HG02943 (cell line): ENCODE data around the gene KIAA0040.

Experiments
- ATAC-seq: cut with Tn5 transposase; IDR thresholded peaks from one replicate; pipeline ENCODE4 v1.9.1; 2021; ENCODE audit warnings: mild to moderate bottlenecking, low read depth, moderate library complexity; ENCODE audit not compliant: unreplicated experiment

Gene KIAA0040

GRCh38 chr1:175192630-175193526 is at the start of gene KIAA0040:
TSS of gene KIAA0040 (minus strand) at chr1:175192776. CDS start at chr1:175161013, 31,763 bp downstream.
- peak; percentile 42 for ATAC-seq

GRCh38 chr1:175237389-175237788 is 44.8 kb upstream of the KIAA0040 start:
- ATAC-seq: peak; percentile 80

DNA sequence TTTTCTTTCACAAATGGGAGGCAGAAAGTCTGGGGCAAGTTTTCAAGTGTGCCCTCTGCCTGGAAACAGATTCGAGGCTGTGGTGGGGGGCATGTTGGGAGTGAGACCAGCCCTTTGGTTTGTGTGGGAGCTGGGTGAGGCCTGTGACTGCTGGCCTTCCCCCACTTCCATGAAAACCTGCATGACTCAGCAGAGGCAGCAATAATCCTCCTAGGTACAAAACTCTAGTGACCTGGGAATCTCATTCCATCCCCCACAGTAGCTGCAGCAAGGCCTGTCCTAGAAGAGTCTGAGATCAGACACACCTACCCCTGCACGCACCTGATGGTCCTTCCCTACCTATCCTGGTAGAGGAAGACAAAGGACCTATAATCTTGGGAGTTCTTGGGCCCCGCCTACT is 42.1 kb upstream of the KIAA0040 start:
- ATAC-seq: no peak

DNA sequence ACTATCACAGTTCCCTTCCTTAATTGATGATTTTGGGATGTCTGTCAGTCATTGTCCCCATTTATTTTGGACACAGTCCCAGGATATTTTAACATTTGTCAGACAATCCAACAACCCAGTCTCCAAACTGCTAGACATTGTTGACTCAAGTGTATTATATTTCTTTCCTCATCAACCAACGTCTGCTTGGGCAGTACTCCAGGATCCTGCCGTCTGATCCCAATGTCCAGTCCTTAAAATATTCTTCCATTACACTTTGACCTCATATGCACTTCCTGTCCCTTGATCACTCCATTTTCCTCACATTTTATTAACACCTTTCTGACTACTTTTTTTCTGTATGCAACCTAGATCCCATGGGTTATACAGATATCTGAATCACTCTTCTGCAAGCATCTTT is 39.8 kb upstream of the KIAA0040 start:
- no peak for ATAC-seq

DNA sequence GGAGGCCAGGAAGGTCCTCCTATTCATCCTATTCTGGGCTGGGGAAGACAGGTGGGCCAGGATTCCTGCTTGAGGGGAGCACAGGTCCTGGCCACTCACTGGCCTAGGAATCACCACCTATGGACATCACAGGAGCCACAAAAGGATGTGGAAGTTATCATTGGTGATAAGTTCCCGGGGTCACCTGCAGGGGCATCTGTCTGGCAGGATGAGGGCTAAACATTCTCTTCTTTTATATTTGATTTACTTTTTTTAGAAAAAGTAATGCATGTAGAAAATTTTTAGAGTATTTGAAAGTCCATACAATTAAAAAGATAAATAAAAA is 33.2 kb upstream of the KIAA0040 start:
- ATAC-seq: peak; percentile 26

DNA sequence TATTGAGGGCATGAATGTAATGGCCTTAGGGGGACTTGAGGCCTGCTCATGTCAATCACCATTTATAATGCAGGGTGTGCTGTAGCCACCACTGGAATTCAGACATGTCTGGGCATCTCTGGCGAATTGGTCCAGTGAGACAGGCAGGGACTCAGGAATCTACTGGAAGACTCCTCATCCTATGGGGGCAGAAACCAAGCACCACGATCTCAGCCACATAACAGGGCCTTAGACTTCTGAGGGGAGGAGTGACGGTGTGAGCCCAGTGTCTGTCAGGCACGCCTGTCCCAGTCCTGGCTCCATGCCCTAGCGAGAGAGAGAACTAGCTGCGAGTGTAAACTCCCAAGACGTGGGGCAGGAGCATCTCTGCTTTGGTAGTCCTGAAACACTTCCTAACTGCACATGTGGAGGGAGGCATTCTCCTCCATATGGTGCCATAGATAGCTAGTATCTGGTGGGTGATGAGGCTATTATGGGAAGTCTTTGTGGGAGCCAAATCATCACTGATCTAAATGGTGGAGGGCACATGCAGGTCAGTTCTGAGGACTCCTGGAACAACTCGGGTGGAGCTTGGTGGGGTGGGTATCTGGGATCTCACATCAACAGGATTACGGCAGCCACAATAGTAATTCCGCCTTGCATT is 29.8 kb upstream of the KIAA0040 start:
- no peak for ATAC-seq

- ATAC-seq: no peak
Measured at GRCh38 chr1:175221557-175222175, 29.1 kb upstream of the KIAA0040 start.

DNA sequence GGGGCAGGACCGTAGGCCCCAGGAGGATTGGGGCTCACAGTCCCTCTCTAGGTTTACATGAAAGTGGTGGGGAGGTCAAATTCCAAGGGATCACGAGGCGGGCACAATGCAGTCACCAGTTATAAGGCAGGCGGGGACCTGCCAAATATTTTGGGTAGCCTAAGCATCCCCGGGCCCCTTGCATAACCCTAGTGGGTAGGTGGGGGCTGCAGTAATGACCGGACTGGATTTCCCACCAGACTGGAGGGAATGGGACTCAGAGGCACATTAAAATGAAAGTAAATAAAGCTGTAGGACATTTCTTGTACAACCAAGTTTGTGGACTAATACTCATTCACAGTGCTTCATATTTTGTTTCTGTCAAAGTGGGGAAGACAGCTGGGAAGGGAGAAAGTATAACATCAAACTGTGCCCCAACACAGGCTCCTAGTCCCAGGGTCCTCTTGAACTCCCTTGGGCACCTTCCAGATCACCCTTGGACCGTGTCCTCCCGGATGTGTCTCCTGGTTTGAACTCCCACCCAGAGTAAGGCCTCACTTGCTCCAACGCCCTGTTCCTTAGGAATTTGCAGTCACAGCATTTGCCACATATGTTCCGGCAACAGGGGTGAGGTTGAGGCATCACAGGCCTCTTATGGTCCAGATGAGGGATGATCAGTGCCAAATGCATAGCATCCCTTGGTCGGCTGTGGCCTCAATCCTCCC is 28.4 kb upstream of the KIAA0040 start:
- no peak for ATAC-seq

GRCh38 chr1:175219774-175220173 is 27.2 kb upstream of the KIAA0040 start:
- ATAC-seq: no peak

- no peak for ATAC-seq
Measured at GRCh38 chr1:175218786-175219434, 26.3 kb upstream of the KIAA0040 start.

DNA sequence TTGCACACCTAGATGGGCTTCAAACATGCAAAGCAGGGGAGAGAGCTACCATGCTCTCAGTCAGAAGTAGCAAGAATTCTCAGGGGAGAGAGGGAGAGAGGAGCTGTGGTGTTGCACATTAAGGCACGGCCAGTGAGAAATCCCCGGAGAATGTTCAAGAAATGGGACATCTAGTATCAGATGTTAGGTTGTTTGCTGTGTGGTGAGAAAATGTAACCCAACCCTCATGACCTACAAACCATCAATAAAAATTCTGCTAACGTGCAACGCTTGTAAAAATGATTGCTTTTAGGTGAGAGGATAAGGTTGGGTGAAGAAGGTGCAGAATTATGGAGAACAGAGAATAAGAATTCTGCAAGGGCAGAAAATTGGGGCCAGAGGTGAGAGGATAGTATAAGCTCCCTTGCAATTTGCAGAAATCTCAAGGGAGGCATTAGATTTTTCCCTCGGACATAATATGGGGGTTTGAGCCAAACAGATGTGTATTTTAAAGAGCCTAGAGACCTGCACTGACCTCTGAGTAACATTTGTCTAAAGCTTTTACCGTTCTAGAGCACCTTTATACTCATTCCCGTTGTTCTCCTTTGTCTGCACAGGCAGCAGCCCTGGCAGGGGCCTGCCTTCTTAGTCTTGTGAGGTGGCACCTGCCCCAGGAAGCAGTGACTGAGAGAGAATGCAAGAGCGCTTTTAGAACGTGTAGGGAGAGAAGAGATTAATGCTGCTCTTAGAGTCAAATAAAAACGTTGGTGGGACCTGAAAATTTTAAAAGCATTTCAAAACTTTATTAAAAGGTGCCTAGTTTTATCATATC is 25.4 kb upstream of the KIAA0040 start:
- no peak for ATAC-seq

DNA sequence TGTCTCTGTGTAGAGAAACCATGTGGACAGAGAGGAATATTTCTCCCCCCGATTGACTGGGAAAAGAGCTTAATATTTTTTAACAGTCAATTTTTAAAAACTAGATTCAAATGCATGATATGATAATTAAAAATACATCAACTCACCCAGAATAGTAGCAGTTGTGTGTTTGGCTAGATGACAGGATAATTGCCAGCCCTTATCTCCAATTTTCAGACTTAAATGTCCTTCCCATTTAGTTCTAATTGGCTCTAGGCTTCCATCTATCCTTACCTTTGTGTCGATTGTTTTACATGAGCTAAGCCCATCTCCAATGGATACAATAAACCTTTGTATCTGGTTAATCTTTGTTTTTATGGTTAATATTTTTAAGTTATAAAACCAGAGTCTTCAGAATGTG is 23.9 kb upstream of the KIAA0040 start:
- ATAC-seq: no peak

DNA sequence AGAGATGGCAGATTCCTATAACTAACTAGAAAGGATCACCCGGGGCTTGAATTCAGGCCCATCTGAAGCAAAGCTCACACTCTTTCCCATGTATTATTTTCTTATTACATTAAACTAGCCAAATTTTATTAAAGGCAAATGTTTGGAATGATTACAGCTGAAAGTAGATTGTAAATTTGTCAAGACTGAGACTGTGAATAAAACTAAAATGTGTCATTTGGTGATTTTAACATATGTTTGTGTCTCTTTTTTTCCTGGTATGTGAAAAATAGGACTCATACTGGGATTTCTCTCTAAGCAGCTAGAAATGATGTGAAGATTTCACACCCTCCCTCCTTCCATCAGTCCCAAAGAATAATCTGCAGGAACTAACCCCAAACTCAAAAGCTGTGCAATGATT is 19.1 kb upstream of the KIAA0040 start:
- ATAC-seq: no peak

GRCh38 chr1:175210744-175211143 is 18.2 kb upstream of the KIAA0040 start:
- no peak for ATAC-seq

GRCh38 chr1:175209493-175209921 is 16.9 kb upstream of the KIAA0040 start:
- ATAC-seq: peak; percentile 45

DNA sequence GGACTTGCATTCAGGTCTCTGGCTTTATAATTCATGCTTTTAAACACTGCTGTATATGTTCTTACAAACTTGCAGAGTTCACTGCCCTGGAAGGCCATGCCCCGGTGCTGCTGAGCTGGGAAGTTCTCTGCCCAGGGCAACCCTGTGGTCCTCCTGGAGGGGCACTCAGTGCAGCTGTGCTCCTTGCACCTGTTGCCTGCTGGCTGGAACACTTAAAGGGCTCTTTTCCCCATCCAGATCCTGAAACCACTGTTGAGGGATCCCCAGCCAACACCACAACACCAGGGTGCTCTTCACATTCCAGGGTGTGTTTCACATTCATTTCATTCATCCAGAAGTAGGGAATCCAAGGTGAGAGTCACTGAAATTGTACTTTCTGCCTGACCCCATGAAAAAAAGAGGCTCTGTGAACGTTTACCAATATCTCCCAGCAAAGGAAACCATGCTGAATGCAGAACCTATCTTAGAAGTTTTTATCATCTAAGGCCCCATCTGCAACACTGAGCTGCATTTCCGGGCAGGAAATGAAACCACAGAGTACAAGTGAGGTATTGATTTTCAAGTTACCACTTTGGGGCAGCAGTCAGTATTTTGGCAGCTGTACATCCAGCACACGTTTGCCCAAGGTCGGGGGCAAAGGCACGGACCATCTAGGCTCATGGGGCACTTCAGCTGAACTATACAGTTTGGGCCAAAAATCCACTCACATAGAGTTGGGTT is 16.4 kb upstream of the KIAA0040 start:
- peak; percentile 87 for ATAC-seq

- no peak for ATAC-seq
Measured at GRCh38 chr1:175207971-175208370, 15.4 kb upstream of the KIAA0040 start.

DNA sequence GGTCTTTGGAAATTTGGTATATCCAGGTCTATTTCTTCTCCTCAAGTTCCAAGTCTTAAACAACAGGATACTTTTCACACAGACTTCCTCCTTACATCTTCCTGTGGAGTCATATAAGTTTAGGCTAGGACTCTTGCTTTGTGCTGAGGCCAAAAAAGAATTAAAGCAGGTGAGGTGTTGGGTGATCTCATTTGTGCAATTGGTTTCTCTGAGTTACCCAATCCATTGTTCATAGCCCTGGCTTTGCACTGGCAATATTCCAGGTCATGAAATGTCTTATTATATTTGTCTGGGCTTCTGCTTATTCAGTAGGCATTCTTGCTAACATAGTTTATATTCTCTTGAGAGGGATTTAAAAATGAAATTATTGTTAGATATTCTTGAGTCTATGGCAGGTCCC is 14.1 kb upstream of the KIAA0040 start:
- ATAC-seq: no peak

DNA sequence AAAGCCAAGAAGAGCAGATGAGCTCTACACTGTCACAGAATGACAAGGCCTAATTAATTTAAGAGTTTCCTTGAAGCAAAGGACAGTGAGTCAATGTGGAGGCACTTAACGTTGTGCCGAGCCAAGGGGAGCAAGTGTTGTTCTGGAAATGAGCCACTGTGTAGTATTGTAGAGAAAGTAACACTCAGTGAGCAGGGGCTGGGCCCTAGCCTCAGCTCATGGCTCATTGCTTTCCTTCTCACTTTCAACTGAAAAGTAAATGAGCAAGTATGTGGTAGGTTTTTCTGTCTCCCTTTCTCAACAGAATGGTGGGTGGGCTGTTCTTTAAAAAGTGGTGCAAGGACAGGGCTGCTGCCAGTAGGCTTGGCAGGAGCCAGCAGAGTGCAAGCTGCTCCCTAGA is 11.8 kb upstream of the KIAA0040 start:
- no peak for ATAC-seq
